ENCODE results near the gene RAVER1. TPM values are rescaled to one million over a fixed set of nuclear protein-coding genes. Genes with fewer than 3 reads are reported as not detected.

The RAVER1 gene
- total and polyA plus RNA-seq, 2 of the 13 experiments (the other 11 are each of a cell fraction or from before 2014, with no cell fraction given): 3.6 to 7.9 TPM

DNA sequence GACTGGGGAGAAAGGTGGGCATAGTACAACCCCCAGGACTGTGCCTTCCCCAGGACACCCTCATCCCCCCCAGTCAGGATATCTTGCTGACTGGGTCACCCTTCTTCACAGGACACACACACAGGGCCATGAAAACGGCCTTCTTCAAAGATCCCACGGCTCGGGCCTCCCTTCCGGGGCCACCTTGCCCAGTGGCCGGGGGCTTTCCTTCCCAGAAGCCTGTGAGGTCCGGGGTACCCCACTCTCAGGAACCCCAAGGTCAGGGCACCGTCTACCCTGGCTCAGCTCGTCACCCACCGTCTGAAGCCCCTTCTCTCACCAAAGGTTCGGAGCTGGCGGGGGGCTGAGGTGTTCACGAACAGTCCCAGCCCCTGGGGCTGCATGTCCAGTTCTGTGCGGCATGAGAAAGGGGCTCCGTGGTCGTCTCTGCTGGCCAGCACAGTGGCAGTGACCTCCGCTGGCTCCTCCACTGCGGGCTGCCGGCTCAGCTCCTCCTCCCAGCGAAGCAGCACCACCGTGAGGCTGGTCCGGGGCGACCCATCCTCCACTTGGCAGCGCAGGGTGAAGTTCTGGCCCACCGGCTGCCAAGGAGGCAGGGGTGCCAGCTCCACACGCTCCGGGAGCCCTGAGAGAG, 2.1 kb upstream of the RAVER1 start (continued):
- TF ChIP-seq KDM2A (CRISPR knock-in tag; IDR thresholded peaks at IDR 0.05; ENCODE audit: borderline replicate concordance, low read depth) (peak; percentile 68), RBFOX2 (IDR thresholded peaks at IDR 0.05; ENCODE audit: low read depth, low read length) (no peak), YEATS4 (CRISPR knock-in tag; IDR thresholded peaks at IDR 0.05; ENCODE audit: borderline replicate concordance) (no peak), EZH2 (conservative IDR thresholded peaks at IDR 0.05; ENCODE audit: low read depth, low read length) (no peak), SIN3B (IDR thresholded peaks at IDR 0.05; ENCODE audit: low read length) (no peak), SSRP1 (CRISPR knock-in tag; IDR thresholded peaks at IDR 0.05) (no peak), ZNF280D (CRISPR knock-in tag; IDR thresholded peaks at IDR 0.05) (no peak), PPARG (CRISPR knock-in tag; conservative IDR thresholded peaks at IDR 0.05) (0 out of 2 replicates have a peak, but pooled peaks have one; percentile 21), ZNF816 (CRISPR knock-in tag; IDR thresholded peaks at IDR 0.05; ENCODE audit: borderline replicate concordance) (no peak), ZNF567 (CRISPR knock-in tag; IDR thresholded peaks at IDR 0.05; ENCODE audit: borderline replicate concordance) (no peak), ZNF558 (CRISPR knock-in tag; IDR thresholded peaks at IDR 0.05; ENCODE audit: borderline replicate concordance) (0 out of 2 replicates have a peak, but pooled peaks have one; percentile 51), ZNF382 (CRISPR knock-in tag; IDR thresholded peaks at IDR 0.05; ENCODE audit: borderline replicate concordance) (no peak), ZNF569 (CRISPR knock-in tag; IDR thresholded peaks at IDR 0.05; ENCODE audit: borderline replicate concordance) (no peak), GZF1 (CRISPR knock-in tag; IDR thresholded peaks at IDR 0.05) (no peak), KAT8 (CRISPR knock-in tag; IDR thresholded peaks at IDR 0.05) (peak; percentile 31; the same call in 1 of the 2 replicates), HNRNPL (IDR thresholded peaks at IDR 0.05; ENCODE audit: low read depth, low read length) (peak; percentile 97), KDM5B (CRISPR knock-in tag; IDR thresholded peaks at IDR 0.05; ENCODE audit: borderline replicate concordance) (no peak), ZNF253 (CRISPR knock-in tag; IDR thresholded peaks at IDR 0.05; ENCODE audit: borderline replicate concordance) (no peak), ZNF275 (CRISPR knock-in tag; IDR thresholded peaks at IDR 0.05; ENCODE audit: borderline replicate concordance) (no peak), ZNF576 (CRISPR knock-in tag; IDR thresholded peaks at IDR 0.05) (no peak), MYC (CRISPR knock-in tag; IDR thresholded peaks at IDR 0.05; ENCODE audit: borderline replicate concordance) (no peak), SP4 (CRISPR knock-in tag; IDR thresholded peaks at IDR 0.05) (no peak), ZKSCAN1 (IDR thresholded peaks at IDR 0.05; ENCODE audit: low read length) (no peak), ZNF329 (CRISPR knock-in tag; IDR thresholded peaks at IDR 0.05; ENCODE audit: low read depth) (no peak), HNRNPH1 (optimal IDR thresholded peaks at IDR 0.05; ENCODE audit: low read depth, low read length) (no peak), RNF2 (conservative IDR thresholded peaks at IDR 0.05; ENCODE audit: low read depth) (no peak)
- TF ChIP-seq, protein P1, sequence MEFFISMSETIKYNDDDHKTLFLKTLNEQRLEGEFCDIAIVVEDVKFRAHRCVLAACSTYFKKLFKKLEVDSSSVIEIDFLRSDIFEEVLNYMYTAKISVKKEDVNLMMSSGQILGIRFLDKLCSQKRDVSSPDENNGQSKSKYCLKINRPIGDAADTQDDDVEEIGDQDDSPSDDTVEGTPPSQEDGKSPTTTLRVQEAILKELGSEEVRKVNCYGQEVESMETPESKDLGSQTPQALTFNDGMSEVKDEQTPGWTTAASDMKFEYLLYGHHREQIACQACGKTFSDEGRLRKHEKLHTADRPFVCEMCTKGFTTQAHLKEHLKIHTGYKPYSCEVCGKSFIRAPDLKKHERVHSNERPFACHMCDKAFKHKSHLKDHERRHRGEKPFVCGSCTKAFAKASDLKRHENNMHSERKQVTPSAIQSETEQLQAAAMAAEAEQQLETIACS (CRISPR knock-in tag; IDR thresholded peaks at IDR 0.05): no peak

Measured in HepG2 (cell line).